ENCODE data around the gene MACROD1.

MACROD1 gene

GRCh38 chr11:64152841-64153691 lies 12.8 kb downstream of the MACROD1 start:
- peak; percentile 57 for DNase-seq (ENCODE audit: low spot score)

GRCh38 chr11:64151337-64151736 lies 14.6 kb downstream of the MACROD1 start:
- no peak for DNase-seq (ENCODE audit: low spot score)

DNA sequence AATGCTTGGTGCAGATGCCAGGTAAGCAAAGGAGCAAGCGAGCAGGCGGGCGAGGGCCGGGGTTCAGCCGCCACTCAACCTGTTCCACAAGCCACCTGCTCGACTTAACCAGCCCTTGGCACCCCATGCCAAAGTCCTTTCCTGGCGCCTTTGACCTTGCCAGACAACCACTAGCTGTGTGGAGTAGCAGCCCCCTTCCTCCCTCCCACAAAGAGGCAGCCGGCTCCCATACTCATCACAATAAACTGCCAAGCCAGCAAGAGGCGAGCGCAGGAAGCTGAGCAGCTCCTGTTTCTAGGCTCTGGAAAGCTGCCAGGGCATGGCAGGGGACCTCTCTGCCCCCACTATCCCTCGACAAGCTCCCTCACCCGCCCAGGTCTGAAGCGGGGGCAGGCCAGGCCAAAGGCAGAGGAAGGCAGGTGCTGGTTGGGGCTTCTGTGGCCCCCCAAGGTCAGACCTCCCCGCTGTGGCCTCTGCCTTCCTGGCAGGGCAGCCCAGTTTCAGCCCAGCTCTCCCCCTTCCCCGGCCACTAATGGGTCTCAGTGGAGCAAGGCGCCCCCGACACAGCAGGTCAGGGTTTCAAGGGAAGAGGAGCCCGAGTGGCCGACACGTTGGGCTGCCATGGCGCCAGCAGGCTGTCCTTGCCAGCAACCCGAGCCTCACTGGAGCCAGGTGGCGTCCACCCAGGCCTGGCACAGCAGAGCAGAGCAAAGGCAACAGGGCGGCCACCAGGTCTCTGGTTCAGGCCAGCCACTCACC lies 15.3 kb downstream of the MACROD1 start:
- peak; percentile 65 for DNase-seq (ENCODE audit: low spot score)

GRCh38 chr11:64150051-64150450 lies 15.9 kb downstream of the MACROD1 start:
- DNase-seq (ENCODE audit: low spot score) = no peak

GRCh38 chr11:64148917-64149617 lies 16.8 kb downstream of the MACROD1 start:
- DNase-seq (ENCODE audit: low spot score) = no peak

DNA sequence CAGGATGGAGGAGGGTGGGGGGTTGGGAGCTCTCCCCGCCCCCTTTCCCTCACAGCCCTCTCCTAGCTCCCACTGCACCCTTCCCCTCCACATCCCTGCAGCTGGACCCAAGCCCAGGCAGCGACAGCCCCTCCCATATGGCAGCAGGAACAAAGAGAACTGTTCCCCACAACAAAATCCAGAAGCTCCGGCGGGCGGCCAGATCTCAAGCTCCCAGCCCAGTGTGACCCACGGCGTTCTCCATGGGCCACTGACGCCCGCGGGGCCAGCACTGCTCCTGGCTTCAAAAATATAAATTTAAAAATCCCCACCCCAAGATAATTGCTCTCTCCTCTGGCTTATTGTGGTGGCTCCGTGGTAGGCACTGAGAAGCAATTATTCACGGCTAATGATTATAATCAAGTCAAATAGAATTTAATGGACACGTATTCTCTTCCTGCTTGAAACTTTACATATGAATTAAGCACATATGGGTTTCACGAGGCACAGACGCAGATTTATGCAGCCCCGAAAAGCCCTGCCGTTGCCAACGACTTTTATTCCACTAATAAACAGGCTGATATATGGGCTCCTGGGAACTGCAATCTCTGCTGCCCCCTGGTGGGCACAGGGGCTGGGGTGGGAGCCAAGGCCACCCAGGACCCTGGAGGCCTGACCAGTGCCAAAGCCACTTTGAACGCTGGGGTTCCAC lies 17.5 kb downstream of the MACROD1 start:
- peak; percentile 95 for DNase-seq (ENCODE audit: low spot score)

- DNase-seq (ENCODE audit: low spot score) = peak; percentile 52
These were observed 19.6 kb downstream of the MACROD1 start for GRCh38 chr11:64146036-64146955.

DNA sequence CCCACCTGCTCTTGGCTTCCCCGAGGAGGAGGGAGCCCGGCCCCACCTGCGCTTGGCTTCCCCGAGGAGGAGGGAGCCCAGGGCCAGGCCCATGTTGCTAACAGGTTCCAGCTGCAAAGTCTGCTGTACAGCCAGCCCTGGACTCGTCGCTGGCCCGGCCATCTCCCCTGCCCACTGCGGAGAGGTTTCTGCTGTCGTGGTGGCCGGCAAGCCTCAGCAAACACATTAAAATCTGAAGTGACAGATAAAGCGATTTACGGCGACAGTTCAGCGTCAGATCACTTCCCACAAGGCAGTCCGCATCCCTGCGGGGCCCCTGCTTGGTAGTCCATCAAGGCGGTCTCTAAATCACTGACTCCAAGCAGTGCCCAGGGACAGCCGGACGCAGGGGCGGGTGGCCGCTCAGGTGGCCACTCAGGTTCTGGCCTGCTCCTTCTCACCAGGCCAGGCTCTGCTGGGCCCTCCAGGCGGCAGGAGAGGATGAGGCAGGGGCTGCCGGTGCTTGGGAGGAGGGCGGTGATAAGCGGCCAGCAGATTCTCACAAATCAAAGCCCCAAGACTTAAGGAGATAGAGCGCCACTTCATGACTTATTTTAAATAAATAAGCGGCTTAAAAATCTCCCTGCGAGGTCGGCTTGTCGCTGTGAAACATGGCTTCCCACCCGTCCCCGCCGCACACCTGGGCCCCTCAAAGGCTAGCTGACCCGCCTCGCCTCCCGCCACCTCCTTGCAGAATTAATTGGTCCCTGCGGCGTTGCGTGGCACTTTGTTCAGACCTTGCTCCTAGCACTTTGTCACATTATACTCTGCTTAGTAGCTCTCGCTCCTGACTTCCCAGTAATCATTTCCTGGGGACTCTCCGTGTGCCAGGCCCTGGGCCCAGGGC lies 21.1 kb downstream of the MACROD1 start:
- DNase-seq (ENCODE audit: low spot score) = no peak

DNA sequence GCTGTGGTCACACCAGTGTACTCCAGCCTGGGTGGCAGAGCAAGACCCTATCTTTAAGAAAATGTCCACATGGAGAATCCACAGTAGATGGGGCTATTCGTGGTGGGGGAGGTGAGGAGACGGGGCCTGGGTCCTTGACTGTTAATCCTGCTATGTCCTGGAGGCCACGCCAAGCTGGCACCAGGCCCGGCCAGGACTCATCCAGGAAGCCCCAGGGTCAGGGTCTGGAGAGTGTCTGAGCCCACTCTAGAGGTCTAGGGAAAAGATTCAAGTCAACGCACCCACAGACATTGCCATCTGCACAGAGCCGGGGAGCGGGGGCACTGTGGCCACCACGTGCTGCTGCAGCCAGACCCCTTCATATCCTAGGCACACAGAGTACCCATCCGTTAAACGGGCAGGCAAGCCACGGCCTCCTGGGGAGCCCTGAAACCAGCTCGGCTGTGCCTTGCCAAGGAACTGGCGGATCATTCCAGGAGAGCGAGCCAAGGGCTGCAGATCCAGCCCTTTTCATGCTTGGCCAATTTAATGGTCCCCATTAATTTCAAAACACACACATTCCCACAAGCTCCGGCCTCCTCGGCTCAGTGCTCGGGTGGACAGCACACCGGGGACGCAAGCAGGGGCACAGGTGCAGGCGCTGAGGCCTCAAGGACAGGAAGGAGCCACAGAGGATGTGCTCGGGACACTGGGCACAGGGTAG lies 24.7 kb downstream of the MACROD1 start:
- DNase-seq (ENCODE audit: low spot score) = peak; percentile 71

GRCh38 chr11:64140082-64140481 lies 25.8 kb downstream of the MACROD1 start:
- no peak for DNase-seq (ENCODE audit: low spot score)

- no peak for DNase-seq (ENCODE audit: low spot score)
These were observed 26.9 kb downstream of the MACROD1 start for GRCh38 chr11:64139049-64139448.

GRCh38 chr11:64138398-64138797 lies 27.5 kb downstream of the MACROD1 start:
- DNase-seq (ENCODE audit: low spot score) = no peak

DNA sequence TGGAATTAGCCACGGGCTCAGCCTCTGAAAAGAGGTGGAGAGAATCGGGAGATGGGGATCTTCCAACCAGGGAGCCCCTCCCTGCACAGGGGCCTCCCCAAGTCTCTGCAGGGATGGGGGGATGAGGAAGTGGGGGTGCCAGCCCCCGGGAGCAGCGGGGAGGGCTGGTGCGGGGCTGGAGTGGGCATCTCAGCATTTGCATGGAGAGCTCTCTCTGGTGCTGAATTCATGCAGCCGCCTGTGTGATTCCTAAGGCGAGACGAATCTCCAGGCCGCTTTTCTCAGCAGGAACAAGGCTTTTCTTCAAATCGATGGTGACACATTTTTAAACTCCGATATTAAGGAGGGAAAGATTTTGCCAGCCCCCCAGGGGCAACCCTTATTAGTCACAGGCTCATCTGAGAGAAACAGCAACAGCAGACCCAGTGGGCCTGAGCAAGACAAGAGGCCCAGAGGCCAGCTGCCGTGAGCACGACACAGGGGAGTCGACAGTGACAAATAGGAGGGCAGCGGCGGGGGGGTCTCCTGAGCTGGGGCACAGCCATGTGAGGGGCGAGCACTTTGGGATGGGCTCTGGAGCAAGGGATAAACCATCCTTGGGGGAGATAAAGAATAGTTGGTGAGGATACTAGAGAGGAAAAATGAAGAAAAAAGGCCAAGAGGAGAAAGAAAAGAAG lies 29.0 kb downstream of the MACROD1 start:
- DNase-seq (ENCODE audit: low spot score) = no peak

- DNase-seq (ENCODE audit: low spot score) = no peak
These were observed 30.2 kb downstream of the MACROD1 start for GRCh38 chr11:64135711-64136110.

GRCh38 chr11:64134963-64135362 lies 30.9 kb downstream of the MACROD1 start:
- DNase-seq (ENCODE audit: low spot score) = no peak

DNA sequence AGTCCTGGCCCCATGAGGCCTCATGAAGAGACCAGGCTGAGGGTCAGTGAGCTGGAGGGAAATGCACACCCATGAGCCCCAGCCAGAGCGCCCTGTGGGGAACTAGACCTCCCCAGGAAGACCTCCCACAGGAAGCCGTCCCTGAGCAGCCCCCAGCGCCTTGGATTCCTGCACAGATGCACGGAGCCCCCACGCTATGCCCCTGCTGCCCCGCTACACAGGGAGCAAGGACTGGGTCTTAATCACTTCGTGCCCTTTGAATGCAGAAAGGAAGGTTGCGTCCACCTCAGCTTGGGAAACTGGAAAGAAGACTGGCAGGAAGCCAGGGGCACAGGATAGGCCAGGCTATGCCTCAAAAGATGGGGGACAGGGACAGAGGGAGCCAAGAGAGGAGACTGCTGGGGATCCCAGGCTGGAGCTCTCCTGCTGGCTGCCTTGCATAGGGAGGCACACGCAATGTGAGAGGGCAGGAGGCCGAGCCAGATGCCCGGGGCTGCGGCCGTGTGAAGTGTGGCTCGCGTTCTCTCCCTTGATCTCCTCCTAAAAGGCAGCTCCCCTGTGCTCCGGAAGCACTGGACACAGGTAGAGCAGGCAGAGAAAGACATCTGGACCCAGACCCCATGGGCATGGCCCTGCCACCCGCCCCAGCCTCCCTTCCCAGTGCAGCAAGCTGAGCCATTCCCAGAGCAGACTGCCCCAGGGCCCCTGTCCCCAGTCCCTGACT lies 32.8 kb downstream of the MACROD1 start:
- DNase-seq (ENCODE audit: low spot score) = no peak

DNA sequence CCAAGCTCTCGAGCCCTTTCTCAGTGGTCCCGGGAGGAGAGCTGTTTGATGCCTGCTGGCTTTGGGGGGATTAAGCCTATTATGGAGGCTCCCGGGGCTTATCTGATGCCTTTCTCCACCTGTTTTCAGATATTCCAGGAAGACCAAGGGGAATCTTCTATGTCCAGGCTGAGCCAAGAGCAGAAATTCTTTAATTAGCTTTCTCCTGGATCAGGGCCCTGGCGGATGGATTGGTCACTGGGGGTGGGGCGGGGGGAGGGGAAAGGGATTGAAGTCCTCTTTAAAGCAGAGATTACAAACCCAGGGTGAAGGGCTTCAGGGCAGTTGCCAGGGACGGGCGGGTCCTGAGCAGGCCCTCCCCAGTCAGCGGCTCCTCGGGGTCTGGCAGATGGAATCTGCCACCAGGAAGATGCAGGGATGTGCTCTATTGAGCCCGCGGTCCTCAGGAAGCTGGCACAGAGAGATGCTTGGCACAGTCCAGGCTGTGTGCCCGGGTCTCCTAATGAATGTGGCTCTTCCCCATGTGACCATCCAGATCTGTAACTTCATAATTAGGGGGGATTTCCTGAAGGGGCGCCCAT lies 33.6 kb downstream of the MACROD1 start:
- peak; percentile 46 for DNase-seq (ENCODE audit: low spot score)

All from Ammon's horn (tissue), 1 donor.